Stimulated activated CD4-positive, alpha-beta T cell treated with anti-CD3 and anti-CD28 coated beads, Interleukin-12 subunit alpha, Interleukin-12 subunit beta, amount 100 ng/mL, for 24 hours (primary cell): Measurements from ENCODE around the gene CAMK2B.
"Not testable (repeated sequence)": the region's sequence is repeated elsewhere in the genome, so short reads cannot be mapped to it uniquely, and the experiment has no call there.

Experiments
- DNase-seq, 2 experiments: peaks; one replicate each; pipeline ENCODE4 v3.0.0-alpha.2; 2020; ENCODE audit warnings: low read depth in 2 of 2

CAMK2B gene

GRCh38 chr7:44189993-44190872 is 135.2 kb downstream of the CAMK2B start:
- no peak for DNase-seq

GRCh38 chr7:44189286-44189992 is 136.0 kb downstream of the CAMK2B start, which contains the start of gene GCK:
TSS of gene GCK (minus strand) at chr7:44189439. CDS start at chr7:44188953, 486 bp downstream.
- DNase-seq: no peak

- DNase-seq: no peak
Observed at GRCh38 chr7:44188480-44189225, 136.7 kb downstream of the CAMK2B start.

- DNase-seq: no peak
Observed at GRCh38 chr7:44187636-44188416, 137.6 kb downstream of the CAMK2B start.

GRCh38 chr7:44186736-44187135 is 138.7 kb downstream of the CAMK2B start:
- no peak for DNase-seq

GRCh38 chr7:44185729-44186128 is 139.7 kb downstream of the CAMK2B start:
- no peak for DNase-seq

GRCh38 chr7:44184873-44185446 is 140.4 kb downstream of the CAMK2B start:
- DNase-seq: no peak

- DNase-seq: no peak
Observed at GRCh38 chr7:44184206-44184872, 141.1 kb downstream of the CAMK2B start.

GRCh38 chr7:44183386-44183785 is 142.0 kb downstream of the CAMK2B start:
- DNase-seq: no peak

- DNase-seq: no peak
Observed at GRCh38 chr7:44182827-44183226, 142.6 kb downstream of the CAMK2B start.

GRCh38 chr7:44180631-44181030 is 144.8 kb downstream of the CAMK2B start:
- DNase-seq: no peak

- DNase-seq: no peak
Observed at GRCh38 chr7:44177570-44178131, 147.7 kb downstream of the CAMK2B start.

GRCh38 chr7:44176486-44176885 is 148.9 kb downstream of the CAMK2B start:
- DNase-seq: no peak

GRCh38 chr7:44175730-44176129 is 149.7 kb downstream of the CAMK2B start:
- DNase-seq: no peak

- DNase-seq: not testable (repeated sequence)
Observed at GRCh38 chr7:44174694-44174948, 150.8 kb downstream of the CAMK2B start.

GRCh38 chr7:44173911-44174693 is 151.3 kb downstream of the CAMK2B start:
- no peak for DNase-seq

- DNase-seq: no peak
Observed at GRCh38 chr7:44172803-44173424, 152.5 kb downstream of the CAMK2B start.

- DNase-seq: no peak
Observed at GRCh38 chr7:44172352-44172751, 153.0 kb downstream of the CAMK2B start.

GRCh38 chr7:44171901-44172300 is 153.5 kb downstream of the CAMK2B start:
- DNase-seq: not testable (repeated sequence)
